Body of pancreas (tissue), 4 donors: Measurements from ENCODE around the gene PLXNA3.
A peak's percentile ranks its signal among the peaks of the same experiment; 100 is the strongest.

Experiments used
- POLR2A ChIP-seq, 3 donors: fragments of 450-650 bp; IDR thresholded peaks; one replicate each; pipeline ENCODE4 v1.6.1; 2016; ENCODE audit warnings: antibody characterized with exemption in 3 of 3, mild to moderate bottlenecking in 2 of 3
- TF ChIP-seq, protein P1 (sequence below), 7 experiments: fragments of 450-650 bp in 4 of 7; fragments of 200-600 bp in 3 of 7; sonication (generic) in 3 of 7; IDR thresholded peaks; one replicate each; pipeline ENCODE4 v1.5.1; 2016 to 2019; ENCODE audit warnings: antibody characterized with exemption in 7 of 7

- TF ChIP-seq, protein P1, sequence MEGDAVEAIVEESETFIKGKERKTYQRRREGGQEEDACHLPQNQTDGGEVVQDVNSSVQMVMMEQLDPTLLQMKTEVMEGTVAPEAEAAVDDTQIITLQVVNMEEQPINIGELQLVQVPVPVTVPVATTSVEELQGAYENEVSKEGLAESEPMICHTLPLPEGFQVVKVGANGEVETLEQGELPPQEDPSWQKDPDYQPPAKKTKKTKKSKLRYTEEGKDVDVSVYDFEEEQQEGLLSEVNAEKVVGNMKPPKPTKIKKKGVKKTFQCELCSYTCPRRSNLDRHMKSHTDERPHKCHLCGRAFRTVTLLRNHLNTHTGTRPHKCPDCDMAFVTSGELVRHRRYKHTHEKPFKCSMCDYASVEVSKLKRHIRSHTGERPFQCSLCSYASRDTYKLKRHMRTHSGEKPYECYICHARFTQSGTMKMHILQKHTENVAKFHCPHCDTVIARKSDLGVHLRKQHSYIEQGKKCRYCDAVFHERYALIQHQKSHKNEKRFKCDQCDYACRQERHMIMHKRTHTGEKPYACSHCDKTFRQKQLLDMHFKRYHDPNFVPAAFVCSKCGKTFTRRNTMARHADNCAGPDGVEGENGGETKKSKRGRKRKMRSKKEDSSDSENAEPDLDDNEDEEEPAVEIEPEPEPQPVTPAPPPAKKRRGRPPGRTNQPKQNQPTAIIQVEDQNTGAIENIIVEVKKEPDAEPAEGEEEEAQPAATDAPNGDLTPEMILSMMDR (IDR thresholded peaks at IDR 0.05): peak in 1 of 7 experiments; percentile 5
- TF ChIP-seq POLR2A (IDR thresholded peaks at IDR 0.05): peak; percentile 91 to 93 (median 91)
Observed at GRCh38 chrX:154490414-154491083, 32.5 kb downstream of the PLXNA3 start, which contains the start of gene SLC10A3.
